ENCODE measurements around the gene ADAM22. TPM values are rescaled to one million over a fixed set of nuclear protein-coding genes. Genes with fewer than 3 reads are reported as not detected.

ADAM22 gene
- total RNA-seq, 1 experiment from 2014 or later = 14.0 TPM

DNA sequence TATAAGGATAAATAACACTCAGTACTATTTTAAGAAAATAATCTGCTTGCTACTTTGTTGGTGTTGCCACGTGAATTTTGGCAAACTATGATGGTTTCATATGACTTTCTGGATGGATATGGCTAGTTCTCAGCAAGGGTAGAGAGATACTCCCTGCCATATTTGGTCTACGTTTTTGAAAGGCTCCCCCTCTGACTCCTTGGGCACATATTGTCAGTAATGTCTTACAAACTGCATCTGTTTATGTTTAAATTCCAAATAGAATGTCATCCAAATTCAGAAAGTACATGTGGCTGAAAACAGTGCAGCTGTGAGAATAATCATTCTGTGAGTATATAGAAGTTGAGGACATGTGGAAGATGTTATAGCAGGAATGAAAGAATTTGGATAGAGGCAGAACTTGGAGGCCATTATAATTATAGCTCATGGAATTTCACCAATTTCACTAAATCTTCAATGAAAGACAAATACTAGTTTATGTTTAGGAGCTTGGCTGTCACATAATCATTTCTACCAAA, 178.0 kb downstream of the ADAM22 start:
- Histone ChIP-seq H3K27ac (no peak overlapping the region), H4K20me1 (ENCODE audit: insufficient read depth) (no peaks in the 10 kb centered on the region), H3K4me1 (replicated peaks; ENCODE audit: insufficient read depth) (no peaks in the 10 kb centered on the region), H3K4me3 (no peak overlapping the region), H3K36me3 (ENCODE audit: low read depth) (no peaks in the 10 kb centered on the region), H3K9me2 (ENCODE audit: insufficient read depth) (no peaks in the 10 kb centered on the region), H3K27me3 (ENCODE audit: insufficient read depth, low read depth) (no peaks in the 10 kb centered on the region), H3K79me2 (ENCODE audit: low read depth) (no peaks in the 10 kb centered on the region), H3F3A (ENCODE audit: insufficient read depth, low read depth) (no peaks in the 10 kb centered on the region; the same call in 1 of the 2 replicates), H2AFZ (no peak overlapping the region), H3K9me3 (ENCODE audit: insufficient read depth, low read depth) (no peaks in the 10 kb centered on the region), H3K4me2 (no peak overlapping the region)
- no peak for DNase-seq
- TF ChIP-seq, protein P1, sequence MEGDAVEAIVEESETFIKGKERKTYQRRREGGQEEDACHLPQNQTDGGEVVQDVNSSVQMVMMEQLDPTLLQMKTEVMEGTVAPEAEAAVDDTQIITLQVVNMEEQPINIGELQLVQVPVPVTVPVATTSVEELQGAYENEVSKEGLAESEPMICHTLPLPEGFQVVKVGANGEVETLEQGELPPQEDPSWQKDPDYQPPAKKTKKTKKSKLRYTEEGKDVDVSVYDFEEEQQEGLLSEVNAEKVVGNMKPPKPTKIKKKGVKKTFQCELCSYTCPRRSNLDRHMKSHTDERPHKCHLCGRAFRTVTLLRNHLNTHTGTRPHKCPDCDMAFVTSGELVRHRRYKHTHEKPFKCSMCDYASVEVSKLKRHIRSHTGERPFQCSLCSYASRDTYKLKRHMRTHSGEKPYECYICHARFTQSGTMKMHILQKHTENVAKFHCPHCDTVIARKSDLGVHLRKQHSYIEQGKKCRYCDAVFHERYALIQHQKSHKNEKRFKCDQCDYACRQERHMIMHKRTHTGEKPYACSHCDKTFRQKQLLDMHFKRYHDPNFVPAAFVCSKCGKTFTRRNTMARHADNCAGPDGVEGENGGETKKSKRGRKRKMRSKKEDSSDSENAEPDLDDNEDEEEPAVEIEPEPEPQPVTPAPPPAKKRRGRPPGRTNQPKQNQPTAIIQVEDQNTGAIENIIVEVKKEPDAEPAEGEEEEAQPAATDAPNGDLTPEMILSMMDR (conservative IDR thresholded peaks at IDR 0.05) = no peak
- no peak for TF ChIP-seq EZH2 (IDR thresholded peaks at IDR 0.05; ENCODE audit: low read depth)
- intact Hi-C loops (cut with micrococcal nuclease; ENCODE audit: unreplicated experiment) = loop anchor here (1.0 to 10.0 kb wide), 5 partner anchors 57 to 800 kb away; no protein-coding TSS in a partner anchor
- no TSS peak for BruUV-seq (replicated peaks)
- ChIA-PET CTCF (interaction anchor here (0.6 to 1.4 kb wide), 4 partner anchors 57 to 606 kb away, joined by 3 to 4 read pairs (median 3); no protein-coding TSS in a partner anchor), POLR2A (ENCODE audit: unreplicated experiment) (no interaction called here)

DNA sequence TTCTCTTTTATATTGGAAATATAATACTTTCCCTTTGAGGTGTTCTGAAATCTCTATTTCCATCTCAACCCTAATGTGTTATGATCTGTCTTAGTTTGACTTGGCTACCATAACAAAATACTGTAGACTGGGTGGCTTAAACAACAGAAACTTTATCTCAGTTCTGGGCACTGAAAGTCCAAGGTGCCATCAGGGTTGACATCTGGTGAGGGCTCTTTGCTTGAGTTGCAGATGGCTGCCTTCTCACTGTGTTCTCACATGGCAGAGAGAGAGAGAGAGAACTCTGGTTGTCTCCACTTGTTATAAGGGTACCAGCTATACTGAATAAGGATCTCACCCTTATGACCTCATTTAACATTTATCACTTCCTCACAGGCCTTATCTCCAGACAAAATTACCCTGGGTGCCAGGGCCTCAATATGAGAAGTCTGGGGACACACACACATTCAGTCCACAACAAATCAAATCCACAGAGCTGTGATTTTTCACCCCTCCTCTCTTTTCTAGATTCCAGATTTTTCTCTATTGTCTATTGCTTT, 181.3 kb downstream of the ADAM22 start:
- intact Hi-C loops (cut with micrococcal nuclease; ENCODE audit: unreplicated experiment) = loop anchor here (10.0 kb wide), 1 partner anchor 211 kb away; no protein-coding TSS in a partner anchor
- no peaks in the 10 kb centered on the region for H3K9me3 ChIP-seq (ENCODE audit: insufficient read depth, low read depth)
- H3K4me3 ChIP-seq = no peak overlapping the region
- H4K20me1 ChIP-seq (ENCODE audit: insufficient read depth) = no peaks in the 10 kb centered on the region
- no peak for TF ChIP-seq EZH2 (IDR thresholded peaks at IDR 0.05; ENCODE audit: low read depth)
- TF ChIP-seq, protein P1 (conservative IDR thresholded peaks at IDR 0.05) = no peak
- no peak overlapping the region for H3K4me2 ChIP-seq
- no peak for DNase-seq
- H2AFZ ChIP-seq = no peak overlapping the region
- H3K4me1 ChIP-seq (replicated peaks; ENCODE audit: insufficient read depth) = no peaks in the 10 kb centered on the region
- no peaks in the 10 kb centered on the region for H3K9me2 ChIP-seq (ENCODE audit: insufficient read depth)
- ChIA-PET POLR2A (ENCODE audit: unreplicated experiment) (no interaction called here), CTCF (no interaction called here)
- H3F3A ChIP-seq (ENCODE audit: insufficient read depth, low read depth) = no peaks in the 10 kb centered on the region; the same call in 1 of the 2 replicates
- H3K27ac ChIP-seq = no peak overlapping the region
- H3K27me3 ChIP-seq (ENCODE audit: insufficient read depth, low read depth) = no peaks in the 10 kb centered on the region
- H3K36me3 ChIP-seq (ENCODE audit: low read depth) = no peaks in the 10 kb centered on the region
- H3K79me2 ChIP-seq (ENCODE audit: low read depth) = no peaks in the 10 kb centered on the region
- no TSS peak for BruUV-seq (replicated peaks)

- TF ChIP-seq, protein P1 (conservative IDR thresholded peaks at IDR 0.05) = no peak
- TF ChIP-seq EZH2 (IDR thresholded peaks at IDR 0.05; ENCODE audit: low read depth) = no peak
- Histone ChIP-seq H3K79me2 (ENCODE audit: low read depth) (no peaks in the 10 kb centered on the region), H2AFZ (no peak overlapping the region), H3K9me3 (ENCODE audit: insufficient read depth, low read depth) (no peaks in the 10 kb centered on the region), H3K4me3 (no peak overlapping the region), H3K27me3 (ENCODE audit: insufficient read depth, low read depth) (no peaks in the 10 kb centered on the region), H3K36me3 (ENCODE audit: low read depth) (no peaks in the 10 kb centered on the region), H3K9me2 (ENCODE audit: insufficient read depth) (0 out of 2 replicates have a peak, but pooled peaks cover 4% of the 10 kb centered on the region), H3K4me1 (replicated peaks; ENCODE audit: insufficient read depth) (no peaks in the 10 kb centered on the region), H3F3A (ENCODE audit: insufficient read depth, low read depth) (no peaks in the 10 kb centered on the region), H3K27ac (no peak overlapping the region), H3K4me2 (no peak overlapping the region), H4K20me1 (ENCODE audit: insufficient read depth) (no peaks in the 10 kb centered on the region)
- DNase-seq = no peak
- ChIA-PET CTCF (no interaction called here), POLR2A (ENCODE audit: unreplicated experiment) (no interaction called here)
- no TSS peak for BruUV-seq (replicated peaks)
- intact Hi-C loops (cut with micrococcal nuclease; ENCODE audit: unreplicated experiment) = loop anchor here (10.0 kb wide), 1 partner anchor 211 kb away; no protein-coding TSS in a partner anchor
Observed at GRCh38 chr7:88115816-88116215, 181.8 kb downstream of the ADAM22 start.
